HG02981 (cell line): ENCODE data around the gene SND1.

Source experiments
- ATAC-seq: cut with Tn5 transposase; IDR thresholded peaks from one replicate; pipeline ENCODE4 v1.9.1; 2021; ENCODE audit warnings: mild to moderate bottlenecking, moderate library complexity; ENCODE audit not compliant: unreplicated experiment

SND1 gene

GRCh38 chr7:128078309-128078708, 426.3 kb downstream of the SND1 start:
- ATAC-seq: no peak

GRCh38 chr7:128080169-128080568, 428.2 kb downstream of the SND1 start:
- no peak for ATAC-seq

DNA sequence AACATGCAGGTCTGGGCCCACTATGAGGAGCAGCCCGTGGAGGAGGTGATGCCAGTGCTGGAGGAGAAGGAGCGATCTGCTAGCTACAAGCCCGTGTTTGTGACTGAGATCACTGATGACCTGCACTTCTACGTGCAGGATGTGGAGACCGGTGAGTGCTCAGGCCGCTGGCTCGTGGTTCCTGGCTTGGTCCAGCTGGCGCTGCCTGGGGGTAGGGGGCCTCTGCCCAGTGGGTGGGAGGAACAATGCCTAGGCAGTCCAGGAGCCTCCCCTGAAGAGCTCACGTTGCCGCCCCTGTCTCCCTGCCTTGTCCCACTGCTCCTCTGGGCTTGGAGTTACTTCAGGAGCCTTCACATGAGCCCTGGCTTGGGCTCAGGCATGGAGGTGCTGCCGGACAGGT, 429.4 kb downstream of the SND1 start:
- ATAC-seq: no peak

DNA sequence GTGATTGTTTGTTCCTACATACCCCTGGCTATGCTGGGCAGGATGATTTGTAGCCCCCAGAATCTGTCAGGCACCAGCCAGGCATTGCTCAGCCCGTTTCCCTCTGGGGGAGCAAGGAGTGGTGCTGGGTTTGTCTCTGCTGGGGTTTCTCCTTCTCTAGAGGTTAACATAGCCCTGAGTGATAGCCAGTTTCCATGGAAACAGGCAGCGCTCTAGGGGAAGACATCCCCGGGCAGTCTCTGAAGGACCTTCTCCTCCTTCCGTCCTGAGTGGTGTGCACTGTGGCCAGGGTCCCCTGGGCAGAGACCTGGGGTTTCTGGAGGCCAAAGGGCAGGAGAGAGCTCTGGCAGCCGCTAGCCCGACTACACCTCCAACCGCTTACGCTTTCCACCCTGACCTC, 429.8 kb downstream of the SND1 start:
- no peak for ATAC-seq

DNA sequence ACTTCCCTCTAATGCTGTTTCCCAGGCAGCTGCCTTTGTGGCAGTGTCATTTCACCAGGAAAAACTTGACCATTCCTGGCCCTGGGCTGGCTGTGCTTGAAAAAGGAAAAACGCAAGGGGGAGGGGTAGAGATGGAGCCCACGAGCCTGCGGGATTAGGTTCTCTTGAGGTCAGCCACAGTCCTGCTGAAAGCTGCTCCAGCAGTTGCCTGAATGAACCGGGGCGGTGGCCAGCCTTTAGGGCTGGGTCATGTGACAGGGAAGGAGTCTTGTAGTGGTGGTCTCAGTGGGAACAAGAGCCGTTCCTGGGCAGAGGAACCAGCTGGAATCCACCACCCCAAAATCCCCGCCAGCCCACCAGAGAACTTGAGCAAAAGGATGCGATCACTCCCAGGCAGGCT, 430.4 kb downstream of the SND1 start:
- ATAC-seq: no peak

- ATAC-seq: no peak
Measured at GRCh38 chr7:128084896-128085608, 433.1 kb downstream of the SND1 start.

- ATAC-seq: no peak
Measured at GRCh38 chr7:128090492-128090891, 438.5 kb downstream of the SND1 start.

DNA sequence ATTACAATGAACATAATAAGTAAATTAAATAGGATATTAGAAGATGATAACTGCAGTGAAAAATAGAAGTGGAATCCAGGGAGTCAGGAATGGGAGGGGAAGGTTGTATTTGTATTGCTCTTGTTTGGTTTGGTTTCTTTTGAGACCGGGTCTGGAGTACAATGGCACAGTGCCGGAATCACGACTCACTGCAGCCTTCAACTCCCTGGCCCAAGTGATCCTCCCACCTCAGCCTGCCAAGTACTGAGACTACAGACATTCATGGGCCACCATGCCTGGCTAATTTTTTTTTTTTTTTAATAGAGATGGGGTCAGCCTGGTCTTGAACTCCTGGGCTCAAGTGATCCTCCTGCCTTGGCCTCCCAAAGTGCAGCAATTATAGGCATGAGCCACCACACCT, 439.1 kb downstream of the SND1 start:
- ATAC-seq: no peak

DNA sequence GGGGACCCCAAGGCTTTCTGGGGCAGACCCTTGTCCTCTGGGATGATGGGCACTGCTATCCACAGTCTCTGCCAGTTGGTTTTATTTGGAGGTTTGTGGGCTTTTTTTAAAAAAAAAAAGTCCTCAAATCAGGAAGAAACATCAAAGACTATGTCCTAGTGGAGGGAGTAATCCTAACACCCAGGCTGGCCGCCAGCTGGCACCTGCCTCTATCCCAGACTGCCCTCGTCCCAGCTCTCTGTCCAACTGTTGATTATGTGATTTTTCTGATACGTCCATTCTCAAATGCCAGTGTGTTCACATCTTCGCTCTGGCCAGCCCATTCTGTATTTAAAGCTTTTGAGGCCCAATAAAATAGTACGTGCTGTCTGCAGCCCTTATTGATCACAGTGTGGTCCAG, 440.2 kb downstream of the SND1 start:
- ATAC-seq: no peak

- ATAC-seq: no peak
Measured at GRCh38 chr7:128093614-128094570, 441.9 kb downstream of the SND1 start.

DNA sequence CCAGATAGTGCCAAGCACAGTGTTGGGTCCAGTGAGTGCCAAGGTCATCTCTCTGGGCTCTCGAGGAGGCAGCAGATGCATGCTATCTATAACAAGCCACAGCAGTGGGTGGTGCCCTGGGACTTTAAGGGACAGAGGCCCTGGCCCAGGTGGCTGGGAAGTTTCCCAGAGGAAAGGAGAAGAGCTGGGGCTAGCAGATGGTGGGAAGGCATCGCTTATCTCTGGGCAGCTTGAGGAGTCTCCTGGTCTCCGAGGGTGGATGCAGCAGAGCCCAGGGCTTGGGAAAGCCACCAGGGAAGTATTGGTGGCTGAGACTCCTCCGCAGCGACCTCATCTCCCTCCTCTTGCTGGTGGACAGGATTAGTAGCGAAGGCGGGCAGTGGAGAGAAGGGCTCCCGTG, 442.7 kb downstream of the SND1 start:
- ATAC-seq: no peak

GRCh38 chr7:128097211-128097731, 445.3 kb downstream of the SND1 start:
- ATAC-seq: no peak

- ATAC-seq: no peak
Measured at GRCh38 chr7:128098629-128099028, 446.6 kb downstream of the SND1 start.

- no peak for ATAC-seq
Measured at GRCh38 chr7:128099204-128099671, 447.2 kb downstream of the SND1 start.

- ATAC-seq: no peak
Measured at GRCh38 chr7:128100225-128100948, 448.4 kb downstream of the SND1 start.

GRCh38 chr7:128100949-128101713, 449.1 kb downstream of the SND1 start:
- ATAC-seq: no peak

DNA sequence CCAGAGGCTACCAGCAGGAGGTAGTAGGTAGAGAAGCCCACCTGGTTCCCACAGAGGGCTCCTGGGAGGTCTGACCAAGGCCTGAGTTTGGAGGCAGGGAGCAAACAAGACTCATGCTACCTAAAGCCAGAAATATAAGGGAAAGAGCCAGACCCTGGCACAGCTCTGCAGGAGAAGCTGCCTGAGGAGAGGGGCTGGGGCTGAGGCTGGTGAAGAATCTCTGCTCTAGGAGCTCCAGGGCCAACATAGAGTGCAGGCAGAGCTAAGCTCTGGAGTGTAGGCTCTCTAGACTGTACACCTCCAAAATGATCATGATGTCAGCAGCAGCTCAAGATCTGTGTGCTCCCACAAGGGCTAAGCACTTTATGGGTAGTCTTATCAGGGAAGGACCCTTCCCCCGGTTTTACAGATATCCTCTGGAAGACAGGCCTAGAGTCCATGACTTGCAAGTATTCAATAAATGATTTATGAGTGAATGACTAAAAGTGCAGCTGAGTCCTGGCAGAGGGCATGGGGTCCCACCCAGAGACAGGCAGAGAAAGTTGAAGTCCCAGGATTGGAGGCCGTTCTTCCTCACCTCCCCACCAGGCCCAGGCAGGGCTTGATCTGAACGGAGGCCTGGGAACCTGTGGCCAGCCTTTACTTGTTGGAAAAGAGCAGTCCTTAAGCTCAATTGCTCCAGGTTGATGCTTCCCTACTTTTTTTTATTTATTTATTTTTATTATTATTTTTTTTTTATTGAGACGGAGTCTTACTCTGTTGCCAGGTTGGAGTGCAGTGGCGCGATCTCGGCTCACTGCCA, 450.7 kb downstream of the SND1 start:
- no peak for ATAC-seq

DNA sequence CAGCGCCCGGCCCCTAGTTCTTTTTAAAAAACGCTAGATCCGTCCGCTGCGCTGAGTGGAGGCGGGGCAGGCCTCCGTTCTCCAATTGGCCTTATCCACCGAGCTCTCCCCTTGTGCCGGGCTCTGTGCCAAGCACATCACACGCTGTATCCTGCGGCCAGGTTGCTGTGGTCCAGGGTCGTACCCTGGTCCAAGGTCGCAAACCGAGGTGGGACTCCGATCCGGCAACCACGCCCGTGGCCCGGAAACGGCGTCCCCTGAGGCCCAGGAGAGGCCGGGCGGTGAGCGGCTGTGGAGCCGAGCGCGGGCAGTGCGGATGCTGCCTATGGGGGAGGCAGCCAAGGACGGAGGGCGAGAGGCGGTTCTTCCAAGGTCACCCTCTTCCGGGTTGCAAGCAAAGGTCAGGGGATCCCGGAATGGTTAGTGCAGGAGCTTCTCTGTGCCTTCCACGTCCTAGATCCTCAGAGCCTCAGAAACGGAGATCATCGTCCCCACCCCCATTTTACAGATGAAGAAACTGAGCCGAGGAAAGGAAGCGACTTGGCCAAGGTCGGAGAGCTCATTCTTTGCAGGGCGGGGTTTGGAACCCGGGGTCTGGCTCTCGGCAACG, 451.6 kb downstream of the SND1 start:
- no peak for ATAC-seq

DNA sequence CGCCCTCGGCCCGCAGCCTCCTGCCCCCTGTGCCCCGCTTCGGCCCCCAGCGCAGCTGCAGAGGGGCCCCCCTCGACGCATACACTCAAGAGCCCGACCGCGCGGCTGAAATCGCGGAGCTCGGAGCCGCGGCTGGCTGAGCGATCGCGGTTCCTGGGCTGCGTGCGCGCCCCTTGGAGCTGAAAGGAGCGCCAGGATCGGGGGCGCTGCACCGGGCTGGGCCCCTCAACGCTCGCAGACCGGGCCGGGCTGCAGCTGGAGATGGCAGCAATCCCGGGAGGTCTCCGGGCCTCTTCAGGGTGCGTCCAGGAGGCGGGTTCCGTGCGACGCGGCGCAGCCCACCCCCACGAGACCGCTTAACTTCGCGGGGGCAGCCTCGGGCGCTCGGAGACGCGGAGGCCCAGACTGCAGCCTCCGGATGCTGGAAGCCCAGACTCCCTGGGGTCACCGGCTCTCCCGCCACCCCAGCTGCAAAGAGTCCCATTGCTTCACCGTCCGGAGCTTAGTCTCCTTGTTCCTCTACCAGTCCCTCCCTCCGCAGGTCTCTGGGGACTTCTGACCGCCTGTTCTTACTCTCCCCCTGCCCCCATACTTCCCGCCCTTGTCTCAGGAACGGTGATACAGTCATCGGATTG, 452.2 kb downstream of the SND1 start:
- no peak for ATAC-seq
